GM19452 (cell line): ENCODE results near the gene PIGBOS1.
"Not testable (repeated sequence)": the region's sequence is repeated elsewhere in the genome, so short reads cannot be mapped to it uniquely, and the experiment has no call there.

ENCODE experiments used
- ATAC-seq: cut with Tn5 transposase; IDR thresholded peaks from one replicate; pipeline ENCODE4 v1.9.1; 2021; ENCODE audit not compliant: unreplicated experiment

The PIGBOS1 gene, protein sequence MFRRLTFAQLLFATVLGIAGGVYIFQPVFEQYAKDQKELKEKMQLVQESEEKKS

DNA sequence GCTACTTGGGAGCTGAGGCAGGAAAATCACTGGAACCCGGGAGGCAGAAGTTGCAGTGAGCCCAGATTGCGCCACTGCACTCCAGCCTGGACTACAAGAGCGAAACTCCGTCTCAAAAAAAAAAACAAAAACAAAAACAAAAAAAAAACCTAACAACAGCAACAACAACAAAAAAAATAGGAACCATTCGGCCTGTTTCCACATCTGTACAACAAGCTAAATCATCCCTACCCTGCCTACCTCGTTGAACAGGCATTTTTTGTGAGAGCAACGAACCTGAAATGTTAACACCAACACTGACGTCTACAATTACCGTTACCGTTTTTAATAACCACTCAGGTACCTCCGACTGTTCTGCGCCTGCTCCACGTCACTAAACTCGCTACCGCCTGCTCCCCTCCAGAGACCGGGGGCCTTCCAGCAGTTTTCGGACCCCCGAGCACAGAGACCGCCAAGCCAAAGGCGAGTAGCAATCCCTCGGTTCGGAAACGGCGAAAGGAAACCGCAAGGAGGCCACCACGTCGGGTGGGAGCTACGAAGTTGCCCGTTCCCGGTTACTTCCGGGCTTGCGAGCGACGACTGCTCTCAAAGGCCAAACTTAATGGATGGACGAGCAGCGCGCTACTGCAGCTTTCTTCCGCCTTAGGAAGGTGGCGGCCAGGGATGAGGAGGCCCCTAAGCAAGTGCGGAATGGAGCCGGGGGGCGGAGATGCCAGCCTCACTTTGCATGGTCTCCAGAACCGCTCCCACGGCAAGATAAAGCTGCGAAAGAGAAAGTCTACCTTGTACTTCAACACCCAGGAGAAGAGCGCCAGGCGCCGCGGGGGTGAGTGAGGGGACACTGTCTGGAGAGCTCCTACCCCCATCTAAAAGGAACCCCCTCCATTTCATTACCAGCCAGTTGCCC, at the start of gene PIGBOS1, which contains the start of gene PIGB:
Gene PIGBOS1 (minus strand): TSS at position 536 of the 907 bp plus-strand sequence. CDS start 1,331 bp downstream, outside the sequence.
Gene PIGB (plus strand): TSS at position 635 of the 907 bp plus-strand sequence. CDS start 29 bp downstream, at position 664.
- peak; percentile 95 for ATAC-seq

- no peak for ATAC-seq
Observed at GRCh38 chr15:55366981-55367380, 48.1 kb upstream of the PIGBOS1 start.

DNA sequence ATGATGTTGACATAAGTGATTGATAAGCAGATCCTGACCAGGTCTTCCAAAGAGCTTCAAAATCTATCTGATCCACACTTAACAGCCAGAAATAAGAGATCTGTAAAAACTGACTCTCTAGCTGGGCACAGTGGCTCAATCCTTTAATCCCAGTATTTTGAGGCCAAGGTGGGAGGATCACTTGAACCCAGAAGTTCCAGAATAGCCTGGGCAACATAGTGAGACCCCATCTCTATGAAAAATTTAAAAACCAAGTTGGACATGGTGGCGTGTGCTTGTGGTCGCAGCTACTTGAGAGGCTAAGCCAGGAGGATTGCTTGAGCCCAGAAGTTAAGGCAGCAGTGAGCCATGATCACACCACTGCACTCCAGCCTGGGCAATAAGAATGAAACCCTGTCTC, 43.7 kb upstream of the PIGBOS1 start:
- no peak for ATAC-seq

DNA sequence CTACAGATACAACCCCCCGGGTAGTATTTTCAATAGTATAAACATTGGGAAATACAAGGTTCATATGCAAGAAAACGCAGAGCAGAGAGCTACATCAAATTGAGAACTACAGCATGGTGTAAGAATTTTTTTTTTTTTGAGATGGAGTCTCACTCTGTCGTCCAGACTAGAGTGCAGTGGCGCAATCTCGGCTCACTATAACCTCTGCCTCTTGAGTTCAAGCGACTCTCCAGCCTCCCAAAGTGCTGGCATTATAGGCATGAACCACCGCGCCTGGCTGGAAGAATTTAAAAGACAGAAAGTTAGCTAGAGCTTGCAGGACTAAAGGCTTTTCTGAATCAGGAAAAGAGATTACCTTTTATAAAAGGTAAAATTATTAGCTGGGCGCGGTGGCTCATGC, 42.1 kb upstream of the PIGBOS1 start:
- no peak for ATAC-seq

GRCh38 chr15:55360256-55360655, 41.3 kb upstream of the PIGBOS1 start:
- ATAC-seq = no peak

DNA sequence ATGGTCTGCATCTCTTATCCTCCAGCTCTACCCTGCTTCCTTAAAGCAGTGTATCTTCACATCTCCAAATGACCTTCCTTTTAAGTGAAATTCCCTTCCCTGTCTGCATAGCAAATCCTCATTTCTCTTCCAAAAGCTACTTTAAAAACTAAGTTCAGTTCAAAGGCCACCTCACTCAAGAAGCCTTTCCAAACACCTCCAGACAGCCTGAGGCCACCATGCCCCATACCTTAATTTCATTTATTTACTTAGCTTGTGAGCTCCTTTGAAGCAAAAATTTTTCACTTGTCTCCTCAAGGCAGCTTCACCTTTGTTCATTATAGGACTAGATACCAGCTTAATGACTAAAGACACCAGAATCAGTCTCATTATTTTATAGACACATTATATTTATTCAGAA, 39.5 kb upstream of the PIGBOS1 start:
- ATAC-seq = no peak

DNA sequence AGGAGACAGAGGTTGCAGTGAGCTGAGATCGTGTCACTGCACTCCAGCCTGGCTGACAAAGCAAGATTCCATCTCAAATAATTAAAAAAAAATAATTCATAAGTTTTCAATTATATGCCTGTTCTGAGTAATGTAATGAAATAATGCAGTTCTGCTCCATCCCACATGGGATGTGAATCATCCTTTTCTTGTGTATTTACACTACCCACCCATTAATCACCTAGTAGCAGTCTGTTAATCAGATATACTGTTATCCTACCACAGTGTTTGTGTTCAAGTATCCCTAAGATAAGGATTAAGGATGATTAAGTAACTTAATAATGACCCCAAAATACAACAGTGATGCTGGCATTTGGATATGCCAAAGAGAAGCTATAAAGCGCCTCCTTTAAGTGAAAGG, 38.9 kb upstream of the PIGBOS1 start:
- ATAC-seq = no peak

DNA sequence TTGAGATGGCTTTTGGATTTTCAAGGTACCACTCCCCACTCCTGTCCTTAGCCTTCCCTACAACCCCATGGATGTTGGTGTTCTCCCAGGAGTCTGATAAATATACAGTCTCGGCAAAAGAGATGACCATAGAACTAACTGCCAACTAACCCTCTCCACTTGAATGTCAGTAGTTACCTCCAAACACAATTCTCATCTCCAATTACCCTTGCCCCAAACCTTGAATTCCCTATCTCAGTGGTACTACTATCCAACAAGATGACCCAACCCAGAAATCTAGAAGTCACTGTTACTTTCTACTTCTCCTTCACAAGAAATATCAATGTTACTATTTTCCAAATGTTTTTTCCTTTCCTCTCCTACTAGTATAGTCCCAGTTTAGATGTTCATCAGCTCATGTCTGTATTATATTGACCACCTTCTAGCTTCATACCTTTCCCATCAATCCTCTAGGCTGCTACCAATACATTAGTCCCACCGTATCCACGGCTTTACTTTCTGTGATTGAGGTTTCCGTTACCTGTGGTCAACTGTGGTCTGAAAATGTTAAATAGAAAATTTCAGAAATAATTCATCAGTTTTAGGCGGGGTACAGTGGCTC, 38.2 kb upstream of the PIGBOS1 start:
- no peak for ATAC-seq

- no peak for ATAC-seq
Observed at GRCh38 chr15:55353025-55353424, 34.1 kb upstream of the PIGBOS1 start.

DNA sequence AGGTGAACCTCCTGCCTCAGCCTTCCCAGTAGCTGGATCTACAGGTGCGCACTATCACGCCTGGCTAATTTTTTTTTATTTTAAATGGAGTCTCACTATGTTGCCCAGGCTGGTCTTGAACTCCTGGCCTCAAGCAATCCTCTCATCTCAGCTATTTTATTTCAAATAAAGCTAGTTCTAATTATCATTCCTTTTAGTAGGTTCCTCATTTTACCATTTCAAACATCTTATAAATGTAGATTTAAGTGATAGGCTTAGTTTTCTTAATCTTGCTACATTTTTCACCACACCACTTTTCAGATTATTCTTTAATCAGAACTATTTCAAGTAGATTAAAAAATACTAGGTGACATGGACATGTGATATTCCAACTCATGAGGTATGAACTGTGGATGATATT, 30.4 kb upstream of the PIGBOS1 start:
- no peak for ATAC-seq

GRCh38 chr15:55348281-55348778, 29.4 kb upstream of the PIGBOS1 start:
- ATAC-seq = no peak

DNA sequence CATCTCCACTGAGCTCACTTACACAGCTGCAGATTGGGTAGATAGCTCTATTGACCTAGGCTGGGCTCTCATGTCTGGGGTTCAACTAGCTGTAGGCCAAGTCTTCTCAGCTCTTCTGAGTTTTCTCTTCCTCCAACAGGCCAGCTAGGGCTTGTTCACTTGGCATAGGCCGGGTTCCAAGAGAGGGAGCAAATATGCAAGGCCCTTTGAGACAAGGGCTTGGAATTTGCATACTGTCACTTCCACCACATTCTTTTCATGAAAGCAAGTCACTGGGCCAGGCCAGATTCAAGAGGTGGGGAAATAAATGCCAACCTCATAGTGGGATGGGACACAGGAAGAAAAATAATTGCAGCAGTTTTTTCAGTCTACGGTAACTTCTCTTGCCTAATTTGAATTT, 25.3 kb upstream of the PIGBOS1 start:
- ATAC-seq = no peak

DNA sequence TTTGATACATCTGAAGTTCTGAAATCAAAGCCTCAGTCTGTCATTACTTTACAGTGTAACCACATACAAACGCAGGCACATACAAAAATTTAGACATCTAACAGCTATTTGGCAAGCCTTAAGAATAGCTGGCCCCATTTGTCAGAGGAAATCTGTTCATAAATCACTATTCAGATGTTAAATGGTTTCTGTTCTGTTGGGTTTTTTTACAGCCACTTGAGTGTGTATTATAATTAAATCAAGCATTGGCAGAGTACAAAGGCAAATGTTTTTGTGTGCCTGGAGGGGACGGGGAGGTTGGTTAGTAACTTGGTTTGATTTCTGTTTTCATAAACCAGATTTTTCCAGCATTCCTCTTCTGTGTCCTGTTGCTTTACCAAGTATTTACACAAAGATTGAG, 24.2 kb upstream of the PIGBOS1 start:
- no peak for ATAC-seq

GRCh38 chr15:55337160-55337559, 18.2 kb upstream of the PIGBOS1 start:
- ATAC-seq = no peak

- no peak for ATAC-seq
Observed at GRCh38 chr15:55334997-55335396, 16.1 kb upstream of the PIGBOS1 start.

DNA sequence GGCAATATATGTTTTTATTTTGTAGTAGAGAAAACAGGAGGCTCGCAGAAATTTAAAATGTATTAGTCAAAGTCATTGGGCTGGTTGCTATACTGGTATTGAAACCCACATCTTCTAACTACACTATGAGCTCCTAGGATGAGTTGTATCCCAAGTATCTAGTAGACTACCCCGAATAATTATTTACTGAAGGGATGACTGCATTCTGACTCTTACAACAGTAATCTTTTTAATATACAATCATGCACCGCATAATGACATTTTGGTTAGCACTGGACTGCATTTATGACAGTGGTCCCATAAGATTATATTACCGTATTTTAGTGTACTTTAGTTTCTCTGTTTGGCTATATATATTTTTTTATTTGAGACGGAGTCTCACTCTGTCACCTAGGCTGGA, 15.4 kb upstream of the PIGBOS1 start:
- no peak for ATAC-seq

GRCh38 chr15:55327387-55327786, 8.5 kb upstream of the PIGBOS1 start:
- no peak for ATAC-seq

DNA sequence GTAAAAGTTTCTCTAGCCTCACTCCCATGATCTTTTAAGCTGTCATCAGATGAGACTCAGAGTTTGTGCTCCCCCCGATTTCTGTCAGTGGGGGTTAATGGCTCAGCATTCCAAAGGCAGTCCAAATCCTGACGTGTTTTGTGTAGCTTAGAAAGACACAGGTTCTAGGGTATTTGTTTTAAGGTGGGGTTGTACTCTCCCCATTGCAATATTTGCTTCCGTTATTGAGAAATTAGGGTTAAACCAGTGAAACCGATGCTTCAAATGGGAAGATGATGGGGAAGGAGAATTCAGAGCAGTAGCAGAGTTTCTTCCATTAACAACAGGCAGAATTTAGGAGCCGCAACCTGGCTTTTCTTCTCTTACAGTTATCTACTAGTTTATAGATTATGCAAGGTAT, 3.5 kb upstream of the PIGBOS1 start:
- no peak for ATAC-seq

DNA sequence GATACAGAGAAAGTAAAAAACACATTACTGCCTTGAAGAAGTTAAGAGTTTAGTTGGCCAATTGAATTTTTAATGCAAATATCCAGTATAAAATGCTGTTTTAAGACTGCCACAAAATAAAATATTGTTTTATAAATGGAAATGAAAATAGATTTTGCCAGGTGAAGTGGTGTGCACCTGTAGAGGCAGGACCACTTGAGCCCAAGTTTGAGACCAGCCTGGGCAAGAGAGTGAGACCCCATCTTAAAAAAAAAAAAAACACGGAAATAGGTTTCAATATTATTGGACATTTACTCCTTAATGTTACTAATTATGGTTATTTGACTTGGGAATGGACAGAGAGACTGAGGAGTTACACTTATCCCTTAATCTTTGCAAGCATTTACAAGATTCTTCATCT, 2.0 kb upstream of the PIGBOS1 start:
- ATAC-seq = no peak

DNA sequence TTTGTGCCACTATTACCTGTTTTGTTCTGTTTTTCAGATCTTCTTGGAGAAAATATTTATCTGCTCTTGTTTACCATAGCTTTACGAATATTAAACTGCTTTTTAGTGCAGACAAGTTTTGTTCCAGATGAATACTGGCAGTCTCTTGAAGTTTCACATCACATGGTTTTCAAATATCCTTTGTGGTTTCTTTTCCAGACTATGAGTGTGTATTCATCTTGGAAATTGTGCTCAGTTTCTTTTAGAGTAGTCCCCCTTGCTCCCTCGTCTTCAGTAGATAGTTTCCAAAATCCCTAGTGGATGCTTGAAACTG, 1.3 kb upstream of the PIGBOS1 start:
- ATAC-seq = no peak

DNA sequence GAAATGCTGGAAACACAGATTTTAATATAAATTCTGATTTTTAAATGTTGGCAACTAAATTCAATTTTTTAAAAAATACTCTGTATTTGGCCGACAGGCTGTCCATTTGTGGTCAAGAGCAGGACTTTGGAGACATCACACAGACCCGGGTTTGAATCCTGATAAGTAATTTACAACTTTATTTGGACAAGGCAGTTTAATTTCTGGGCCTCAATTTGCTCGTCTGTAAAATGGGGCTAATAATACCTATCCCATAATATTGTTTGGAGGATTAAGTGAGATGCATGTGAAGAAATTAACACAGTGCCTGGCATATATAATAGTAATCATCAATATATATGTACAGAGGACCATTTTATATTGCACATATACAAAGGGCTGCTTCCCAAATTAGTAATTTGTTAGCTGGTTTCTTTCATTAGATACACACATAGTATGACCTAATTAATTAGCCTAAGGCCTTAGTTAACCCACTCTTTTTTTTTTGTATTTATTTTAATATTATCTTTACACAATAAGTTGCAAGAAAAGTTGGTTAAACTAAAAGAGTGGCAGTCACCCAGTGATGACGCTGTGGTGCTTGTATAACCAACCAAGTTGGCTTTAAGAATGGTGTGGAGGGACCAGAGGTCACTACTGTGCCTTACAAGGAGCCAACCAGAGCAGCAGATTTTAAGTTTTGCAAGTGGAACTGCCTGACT, 764 bp upstream of the PIGBOS1 start:
- no peak for ATAC-seq

DNA sequence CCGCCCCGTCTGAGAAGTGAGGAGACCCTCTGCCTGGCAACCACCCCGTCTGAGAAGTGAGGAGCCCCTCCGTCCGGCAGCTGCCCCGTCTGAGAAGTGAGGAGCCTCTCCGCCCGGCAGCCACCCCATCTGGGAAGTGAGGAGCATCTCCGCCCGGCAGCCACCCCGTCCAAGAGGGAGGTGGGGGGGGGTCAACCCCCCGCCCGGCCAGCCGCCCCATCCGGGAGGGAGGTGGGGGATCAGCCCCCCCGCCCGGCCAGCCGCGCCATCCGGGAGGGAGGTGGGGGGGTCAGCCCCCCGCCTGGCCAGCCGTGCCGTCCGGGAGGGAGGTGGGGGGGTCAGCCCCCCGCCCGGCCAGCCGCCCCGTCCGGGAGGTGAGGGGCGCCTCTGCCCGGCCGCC, 16.1 kb downstream of the PIGBOS1 start:
- not testable (repeated sequence) for ATAC-seq
